ENCODE results near the gene PTPRC. TPM values are rescaled to one million over a fixed set of nuclear protein-coding genes. Genes with fewer than 3 reads are reported as not detected.

PTPRC gene
- polyA plus RNA-seq, 1 donor (not counting 4 experiments of a cell fraction or from before 2014, with no cell fraction given) = not detected

DNA sequence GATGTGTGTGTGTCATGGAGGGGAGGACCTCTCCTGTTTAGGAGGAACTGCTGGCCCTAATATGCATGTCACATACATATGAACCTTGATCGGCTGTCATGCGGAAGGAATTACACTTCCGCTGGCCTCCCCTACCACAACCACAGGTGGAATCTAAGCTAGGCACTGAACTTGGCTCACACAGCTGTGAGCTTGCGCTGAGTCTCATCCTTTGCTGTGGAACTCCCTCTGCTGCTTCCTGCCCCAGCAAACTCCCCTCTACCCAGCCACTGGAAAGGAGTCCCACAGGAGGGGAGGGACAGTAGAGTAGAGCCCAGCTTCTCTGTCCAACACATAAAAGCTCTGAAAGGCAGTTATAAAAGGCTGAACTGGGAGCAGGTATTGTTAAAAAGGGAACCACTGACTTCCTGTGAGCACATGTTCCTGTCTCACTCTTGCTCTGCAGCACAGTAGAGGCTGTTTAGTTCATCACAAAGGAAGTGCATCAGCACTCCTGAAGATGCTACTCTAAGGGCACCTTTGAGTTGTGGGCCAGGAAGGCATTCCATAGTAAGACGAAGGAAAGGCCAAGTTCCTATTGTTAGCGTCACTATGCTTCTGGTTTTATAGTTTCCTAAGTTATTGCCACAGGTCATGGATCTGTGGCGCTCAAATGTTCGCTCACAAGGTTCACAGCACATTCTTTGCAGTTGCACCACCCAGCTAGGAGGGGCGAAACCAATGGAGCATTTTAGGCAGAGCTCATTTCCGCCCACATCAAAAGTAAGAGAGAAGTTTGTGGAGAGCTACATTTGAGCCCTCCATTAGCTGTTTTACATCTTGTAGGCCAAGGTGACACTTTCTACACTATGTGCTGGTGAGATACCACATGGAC lies 17.7 kb upstream of the PTPRC start:
- no peaks in the 10 kb centered on the region for H3K9me1 ChIP-seq (ENCODE audit: control insufficient read depth, extremely low read depth, insufficient read depth, low read length)
- DNase-seq (ENCODE audit: low read depth, low spot score) (no peak), FAIRE-seq (no peak)
- H3K27ac ChIP-seq (ENCODE audit: control insufficient read depth, insufficient read depth, low read length) = no peak overlapping the region
- no peak overlapping the region for H3K4me2 ChIP-seq (ENCODE audit: control insufficient read depth, extremely low read depth, insufficient read depth, low read depth, low read length)
- dilution Hi-C loops (cut with MboI; ENCODE audit: extremely low pct_ligation_motif_present, low sequenced_read_pairs) = no loop called here
- no peaks in the 10 kb centered on the region for H3K4me1 ChIP-seq (ENCODE audit: control insufficient read depth, extremely low read depth, insufficient read depth, low read length)
- no peak overlapping the region for H2AFZ ChIP-seq (ENCODE audit: control insufficient read depth, low read length)
- no peaks in the 10 kb centered on the region for H3K36me3 ChIP-seq (ENCODE audit: control insufficient read depth in 2 of 2, extremely low read depth in 1 of 2, insufficient read depth in 2 of 2, low read length in 2 of 2)
- no peaks in the 10 kb centered on the region for H3K27me3 ChIP-seq (ENCODE audit: control insufficient read depth, extremely low read depth, insufficient read depth, low read length)
- H3K9me3 ChIP-seq (ENCODE audit: control insufficient read depth, low read depth, low read length) = no peaks in the 10 kb centered on the region
- no peaks in the 10 kb centered on the region for H4K20me1 ChIP-seq (ENCODE audit: control insufficient read depth, extremely low read depth, insufficient read depth, low read length)
- no peak overlapping the region for H3K4me3 ChIP-seq (ENCODE audit: control insufficient read depth in 2 of 3, extremely low read depth in 1 of 3, insufficient read depth in 2 of 3, low read depth in 1 of 3, low read length in 3 of 3)
- no peaks in the 10 kb centered on the region for H3K79me2 ChIP-seq (ENCODE audit: control insufficient read depth, insufficient read depth, low read length)
- TF ChIP-seq EZH2 (IDR thresholded peaks at IDR 0.05; ENCODE audit: low read length) (no peak), CTCF (optimal IDR thresholded peaks at IDR 0.05 in 1 of 3, IDR thresholded peaks at IDR 0.05 in 1 of 3, conservative IDR thresholded peaks at IDR 0.05 in 1 of 3; ENCODE audit: extremely low read depth in 1 of 3, insufficient read depth in 2 of 3, low read length in 3 of 3) (no peak)
- no peak overlapping the region for H3K9ac ChIP-seq (ENCODE audit: control insufficient read depth, extremely low read depth, insufficient read depth, low read length)

- no peaks in the 10 kb centered on the region for H3K27me3 ChIP-seq (ENCODE audit: control insufficient read depth, extremely low read depth, insufficient read depth, low read length)
- H3K9me1 ChIP-seq (ENCODE audit: control insufficient read depth, extremely low read depth, insufficient read depth, low read length) = no peaks in the 10 kb centered on the region
- H4K20me1 ChIP-seq (ENCODE audit: control insufficient read depth, extremely low read depth, insufficient read depth, low read length) = no peaks in the 10 kb centered on the region
- H3K4me1 ChIP-seq (ENCODE audit: control insufficient read depth, extremely low read depth, insufficient read depth, low read length) = no peaks in the 10 kb centered on the region
- H3K4me2 ChIP-seq (ENCODE audit: control insufficient read depth, extremely low read depth, insufficient read depth, low read depth, low read length) = no peak overlapping the region
- no peaks in the 10 kb centered on the region for H3K9me3 ChIP-seq (ENCODE audit: control insufficient read depth, low read depth, low read length)
- DNase-seq (ENCODE audit: low read depth, low spot score) = no peak
- no peak for FAIRE-seq
- no peak overlapping the region for H3K4me3 ChIP-seq (ENCODE audit: control insufficient read depth in 2 of 3, extremely low read depth in 1 of 3, insufficient read depth in 2 of 3, low read depth in 1 of 3, low read length in 3 of 3)
- no peak overlapping the region for H2AFZ ChIP-seq (ENCODE audit: control insufficient read depth, low read length)
- H3K9ac ChIP-seq (ENCODE audit: control insufficient read depth, extremely low read depth, insufficient read depth, low read length) = no peak overlapping the region
- H3K79me2 ChIP-seq (ENCODE audit: control insufficient read depth, insufficient read depth, low read length) = no peaks in the 10 kb centered on the region
- no peak for TF ChIP-seq CTCF (optimal IDR thresholded peaks at IDR 0.05 in 1 of 3, IDR thresholded peaks at IDR 0.05 in 1 of 3, conservative IDR thresholded peaks at IDR 0.05 in 1 of 3; ENCODE audit: extremely low read depth in 1 of 3, insufficient read depth in 2 of 3, low read length in 3 of 3)
- no peak for TF ChIP-seq EZH2 (IDR thresholded peaks at IDR 0.05; ENCODE audit: low read length)
- H3K36me3 ChIP-seq (ENCODE audit: control insufficient read depth in 2 of 2, extremely low read depth in 1 of 2, insufficient read depth in 2 of 2, low read length in 2 of 2) = no peaks in the 10 kb centered on the region
- H3K27ac ChIP-seq (ENCODE audit: control insufficient read depth, insufficient read depth, low read length) = no peak overlapping the region
- dilution Hi-C loops (cut with MboI; ENCODE audit: extremely low pct_ligation_motif_present, low sequenced_read_pairs) = no loop called here
Measured at GRCh38 chr1:198622001-198622400, 16.8 kb upstream of the PTPRC start.

Measured in keratinocyte (primary cell).